Peyer's patch (tissue), 4 donors: ENCODE data around the gene ALG10. TPM values are rescaled to one million over a fixed set of nuclear protein-coding genes. Genes with fewer than 3 reads are reported as not detected.
"Not testable (repeated sequence)": the region's sequence is repeated elsewhere in the genome, so short reads cannot be mapped to it uniquely, and the experiment has no call there.

ENCODE experiments used
- DNase-seq, 3 donors: peaks; one replicate each; pipeline ENCODE4 v3.0.0-alpha.2; 2017 to 2019
- H3K27ac ChIP-seq, 4 donors: fragments of 200-600 bp; sonication (generic); one replicate each; pipeline ENCODE4 v1.5.1; 2016 to 2019
- H3K27me3 ChIP-seq, 2 donors: fragments of 200-600 bp; sonication (generic); one replicate each; pipeline ENCODE4 v1.5.1; 2019
- H3K36me3 ChIP-seq, 3 donors: fragments of 200-600 bp; sonication (generic); one replicate each; pipeline ENCODE4 v1.5.1; 2016 to 2019
- H3K4me1 ChIP-seq, 4 donors: fragments of 200-600 bp; sonication (generic); one replicate each; pipeline ENCODE4 v1.5.1; 2016 to 2019
- H3K4me3 ChIP-seq, 4 donors: fragments of 200-600 bp; sonication (generic); 1 replicate in 3 of 4; 2 replicates in 1 of 4; pipeline ENCODE4 v1.5.1; 2016 to 2019; ENCODE audit warnings: mild to moderate bottlenecking in 1 of 4
- H3K9me3 ChIP-seq, 4 donors: fragments of 200-600 bp; sonication (generic); one replicate each; pipeline ENCODE4 v1.5.1; 2016 to 2019; ENCODE audit warnings: mild to moderate bottlenecking in 1 of 4
- CTCF ChIP-seq, 6 experiments: fragments of 450-650 bp in 4 of 6; fragments of 200-600 bp in 2 of 6; sonication (generic) in 1 of 6; IDR thresholded peaks; one replicate each; pipeline ENCODE4 v1.5.1; 2017 to 2019; ENCODE audit warnings: antibody characterized with exemption in 6 of 6, mild to moderate bottlenecking in 3 of 6, moderate library complexity in 1 of 6
- POLR2A ChIP-seq, 2 donors: fragments of 450-650 bp; IDR thresholded peaks; one replicate each; pipeline ENCODE4 v1.5.1; 2017; ENCODE audit warnings: antibody characterized with exemption in 2 of 2, mild to moderate bottlenecking in 2 of 2, moderate library complexity in 2 of 2
- total RNA-seq, 4 donors: library from RNA; depleted of rRNA; stranded (reverse); fragments of >200 nt; gene quantifications; one replicate each; pipeline ENCODE4 v1.1.0, GENCODE V29; 2016

The ALG10 gene, protein sequence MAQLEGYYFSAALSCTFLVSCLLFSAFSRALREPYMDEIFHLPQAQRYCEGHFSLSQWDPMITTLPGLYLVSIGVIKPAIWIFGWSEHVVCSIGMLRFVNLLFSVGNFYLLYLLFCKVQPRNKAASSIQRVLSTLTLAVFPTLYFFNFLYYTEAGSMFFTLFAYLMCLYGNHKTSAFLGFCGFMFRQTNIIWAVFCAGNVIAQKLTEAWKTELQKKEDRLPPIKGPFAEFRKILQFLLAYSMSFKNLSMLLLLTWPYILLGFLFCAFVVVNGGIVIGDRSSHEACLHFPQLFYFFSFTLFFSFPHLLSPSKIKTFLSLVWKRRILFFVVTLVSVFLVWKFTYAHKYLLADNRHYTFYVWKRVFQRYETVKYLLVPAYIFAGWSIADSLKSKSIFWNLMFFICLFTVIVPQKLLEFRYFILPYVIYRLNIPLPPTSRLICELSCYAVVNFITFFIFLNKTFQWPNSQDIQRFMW
- total RNA-seq: 1 to 10 TPM; 3.3 to 6.7 (median 5.8) TPM

GRCh38 chr12:34022079-34022830, at the start of gene ALG10:
Gene ALG10 (plus strand): TSS chr12:34022496. CDS start chr12:34022600, 104 bp downstream.
- no peaks in the 10 kb centered on the region for H3K9me3 ChIP-seq
- H3K4me1 ChIP-seq: peaks cover 0 to 7% (median 2%) of the 10 kb centered on the region in 4 donors
- peak within 1 kb of the TSS; percentile 61 to 84 (median 72) for H3K4me3 ChIP-seq
- H3K27ac ChIP-seq: peak within 1 kb of the TSS; percentile 82 to 85 (median 84)
- TF ChIP-seq CTCF (IDR thresholded peaks at IDR 0.05): peak; percentile 48 to 83 (median 74)
- TF ChIP-seq POLR2A (IDR thresholded peaks at IDR 0.05): peak in 1 of 2 donors; percentile 19
- peak; percentile 93 to 98 (median 94) for DNase-seq
- H3K36me3 ChIP-seq: no peaks in the 10 kb centered on the region
- H3K27me3 ChIP-seq: no peaks in the 10 kb centered on the region

DNA sequence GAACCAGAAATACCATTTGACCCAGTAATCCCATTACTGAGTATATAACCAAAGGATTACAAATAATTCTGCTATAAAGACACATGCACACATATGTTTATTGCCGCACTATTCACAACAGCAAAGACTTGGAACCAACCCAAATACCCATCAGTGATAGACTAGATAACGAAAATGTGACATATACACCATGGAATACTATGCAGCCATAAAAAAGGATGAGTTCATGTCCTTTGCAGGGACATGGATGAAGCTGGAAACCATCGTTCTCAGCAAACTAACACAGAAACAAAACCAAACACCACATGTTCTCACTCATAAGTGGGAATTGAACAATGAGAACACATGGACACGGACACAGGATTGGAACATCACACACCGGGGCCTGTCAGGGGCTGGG, 49.4 kb upstream of the ALG10 start:
- not testable (repeated sequence) for H3K27me3 ChIP-seq, H3K4me3 ChIP-seq, H3K9me3 ChIP-seq, DNase-seq, H3K36me3 ChIP-seq, H3K4me1 ChIP-seq, H3K27ac ChIP-seq

DNA sequence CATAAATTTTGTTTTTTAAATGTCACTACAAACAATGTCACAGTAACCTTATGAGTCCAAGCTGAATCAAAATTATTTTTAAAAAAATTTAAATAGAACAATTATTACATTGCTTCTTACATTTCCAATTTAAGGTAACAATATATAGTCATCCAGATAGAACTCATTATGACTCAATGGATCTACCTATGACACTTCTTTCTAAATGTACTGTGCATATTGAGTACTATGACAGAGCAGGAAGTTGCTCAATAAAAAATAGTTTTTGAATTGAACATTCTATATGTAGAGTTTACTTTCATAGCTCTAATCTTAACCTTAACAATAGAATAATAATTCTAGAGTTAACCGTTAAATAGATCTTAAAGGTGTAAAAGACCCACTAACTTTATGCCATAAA, 44.4 kb upstream of the ALG10 start:
- TF ChIP-seq POLR2A (IDR thresholded peaks at IDR 0.05) (no peak), CTCF (IDR thresholded peaks at IDR 0.05) (no peak)
- DNase-seq: no peak
- no peaks in the 10 kb centered on the region for H3K9me3 ChIP-seq
- no peak overlapping the region for H3K4me3 ChIP-seq
- H3K36me3 ChIP-seq: no peaks in the 10 kb centered on the region
- no peaks in the 10 kb centered on the region for H3K27me3 ChIP-seq
- H3K4me1 ChIP-seq: no peaks in the 10 kb centered on the region
- H3K27ac ChIP-seq: no peak overlapping the region

- H3K27me3 ChIP-seq: no peaks in the 10 kb centered on the region
- TF ChIP-seq POLR2A (IDR thresholded peaks at IDR 0.05) (no peak), CTCF (IDR thresholded peaks at IDR 0.05) (no peak)
- no peak overlapping the region for H3K27ac ChIP-seq
- no peaks in the 10 kb centered on the region for H3K36me3 ChIP-seq
- no peaks in the 10 kb centered on the region for H3K9me3 ChIP-seq
- no peak overlapping the region for H3K4me3 ChIP-seq
- DNase-seq: no peak
- H3K4me1 ChIP-seq: no peaks in the 10 kb centered on the region
Measured at GRCh38 chr12:33988197-33988805, 34.0 kb upstream of the ALG10 start.

DNA sequence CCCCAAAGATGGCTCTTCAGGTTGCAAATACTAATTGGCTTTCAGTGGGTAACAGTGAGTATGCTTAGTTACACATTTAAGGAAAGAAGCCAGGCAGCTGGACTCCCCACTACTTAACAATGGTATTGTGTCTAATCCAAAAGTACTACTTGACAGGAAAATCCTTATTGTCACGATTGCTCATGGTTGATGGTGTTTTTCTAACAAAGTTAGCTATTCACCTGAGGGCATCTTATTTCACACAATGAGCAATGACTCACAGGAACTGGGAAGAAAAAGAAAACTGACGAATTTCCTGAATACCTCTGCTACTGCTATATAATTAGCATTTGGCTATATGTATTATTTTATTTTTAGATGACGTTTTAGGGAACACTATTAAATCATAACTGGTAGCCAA, 33.4 kb upstream of the ALG10 start:
- Histone ChIP-seq H3K27ac (no peak overlapping the region), H3K36me3 (no peaks in the 10 kb centered on the region), H3K27me3 (no peaks in the 10 kb centered on the region), H3K4me3 (no peak overlapping the region), H3K4me1 (no peaks in the 10 kb centered on the region), H3K9me3 (no peaks in the 10 kb centered on the region)
- DNase-seq: no peak
- TF ChIP-seq POLR2A (IDR thresholded peaks at IDR 0.05): no peak
- no peak for TF ChIP-seq CTCF (IDR thresholded peaks at IDR 0.05)
